Activated CD8-positive, alpha-beta memory T cell treated with anti-CD3 and anti-CD28 coated beads for 48 hours (primary cell): ENCODE data around the gene AFF3.

Experiments used
- DNase-seq, 3 experiments: peaks; one replicate each; pipeline ENCODE4 v3.0.0-alpha.2; 2020; ENCODE audit warnings: low read depth in 2 of 3, low spot score in 2 of 3

AFF3 gene

GRCh38 chr2:99622534-99622933 is 519.9 kb downstream of the AFF3 start:
- DNase-seq: no peak

GRCh38 chr2:99621774-99622173 is 520.6 kb downstream of the AFF3 start:
- no peak for DNase-seq

- no peak for DNase-seq
Measured at GRCh38 chr2:99621106-99621505, 521.3 kb downstream of the AFF3 start.

- DNase-seq: no peak
Measured at GRCh38 chr2:99619151-99619550, 523.2 kb downstream of the AFF3 start.

GRCh38 chr2:99618579-99619097 is 523.8 kb downstream of the AFF3 start:
- DNase-seq: no peak

- DNase-seq: no peak
Measured at GRCh38 chr2:99617811-99618210, 524.6 kb downstream of the AFF3 start.

- no peak for DNase-seq
Measured at GRCh38 chr2:99615247-99615771, 527.1 kb downstream of the AFF3 start.

GRCh38 chr2:99613980-99614379 is 528.4 kb downstream of the AFF3 start:
- DNase-seq: no peak

- DNase-seq: no peak
Measured at GRCh38 chr2:99611786-99612185, 530.6 kb downstream of the AFF3 start.

- no peak for DNase-seq
Measured at GRCh38 chr2:99611034-99611433, 531.4 kb downstream of the AFF3 start.

GRCh38 chr2:99609851-99610381 is 532.5 kb downstream of the AFF3 start:
- DNase-seq: no peak

- DNase-seq: no peak
Measured at GRCh38 chr2:99608861-99609260, 533.5 kb downstream of the AFF3 start.

GRCh38 chr2:99607861-99608491 is 534.4 kb downstream of the AFF3 start:
- DNase-seq: no peak

GRCh38 chr2:99607454-99607853 is 534.9 kb downstream of the AFF3 start:
- DNase-seq: no peak

GRCh38 chr2:99605036-99605435 is 537.4 kb downstream of the AFF3 start:
- no peak for DNase-seq

- no peak for DNase-seq
Measured at GRCh38 chr2:99602476-99602875, 539.9 kb downstream of the AFF3 start.

- DNase-seq: no peak
Measured at GRCh38 chr2:99600981-99601651, 541.3 kb downstream of the AFF3 start.

GRCh38 chr2:99598441-99598840 is 543.9 kb downstream of the AFF3 start:
- DNase-seq: no peak

- no peak for DNase-seq
Measured at GRCh38 chr2:99597616-99598015, 544.8 kb downstream of the AFF3 start.

GRCh38 chr2:99595373-99595772 is 547.0 kb downstream of the AFF3 start:
- DNase-seq: no peak

GRCh38 chr2:99593692-99594427 is 548.5 kb downstream of the AFF3 start:
- DNase-seq: no peak

GRCh38 chr2:99576775-99577174 is 565.6 kb downstream of the AFF3 start:
- no peak for DNase-seq
